GM18526 (cell line): ENCODE data around the gene TMEM89.

ENCODE experiments used
- POLR2A ChIP-seq: IDR thresholded peaks from 3 replicates; pipeline ENCODE4 v1.6.1; 2011; ENCODE audit not compliant: insufficient read length; ENCODE audit errors: extremely low read depth

Gene TMEM89

DNA sequence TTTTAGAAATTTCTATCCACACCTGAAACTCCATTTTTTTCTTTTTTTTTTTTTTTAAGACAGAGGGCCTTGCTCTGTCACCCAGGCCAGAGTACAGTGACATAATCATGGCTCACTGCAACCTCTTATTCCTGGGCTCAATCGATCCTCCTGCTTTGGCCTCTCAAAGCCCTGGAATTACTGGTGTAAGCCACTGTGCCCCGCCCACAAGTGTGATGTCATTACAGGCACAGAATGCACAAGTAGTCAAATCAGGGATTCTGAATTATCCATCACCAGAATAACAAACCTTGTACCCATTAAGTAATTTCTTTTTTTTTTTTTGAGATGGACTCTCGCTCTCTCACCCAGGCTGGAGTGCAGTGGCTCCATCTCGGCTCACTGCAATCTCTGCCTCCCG, 14.1 kb downstream of the TMEM89 start:
- TF ChIP-seq POLR2A = no peak

DNA sequence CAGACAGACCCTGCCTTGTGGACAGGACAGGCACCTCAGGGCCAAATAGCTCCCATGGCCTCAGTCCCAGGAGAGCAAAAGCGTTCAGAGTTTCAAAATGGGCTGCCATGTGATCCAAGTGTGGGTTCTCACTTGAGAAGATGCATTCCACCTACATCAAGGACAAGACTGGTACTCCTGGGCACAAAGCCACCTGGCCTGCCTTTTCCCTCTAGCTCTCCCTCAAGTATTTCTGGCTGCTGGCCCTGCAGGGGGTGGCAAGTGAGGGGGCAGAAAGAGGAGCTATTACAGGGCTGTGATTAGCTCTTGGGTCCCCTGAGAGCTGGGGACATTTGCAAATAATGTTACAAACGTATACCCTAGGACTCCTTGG, 20.0 kb downstream of the TMEM89 start:
- TF ChIP-seq POLR2A = no peak

GRCh38 chr3:48600711-48601621, 20.6 kb downstream of the TMEM89 start:
- TF ChIP-seq POLR2A = no peak

DNA sequence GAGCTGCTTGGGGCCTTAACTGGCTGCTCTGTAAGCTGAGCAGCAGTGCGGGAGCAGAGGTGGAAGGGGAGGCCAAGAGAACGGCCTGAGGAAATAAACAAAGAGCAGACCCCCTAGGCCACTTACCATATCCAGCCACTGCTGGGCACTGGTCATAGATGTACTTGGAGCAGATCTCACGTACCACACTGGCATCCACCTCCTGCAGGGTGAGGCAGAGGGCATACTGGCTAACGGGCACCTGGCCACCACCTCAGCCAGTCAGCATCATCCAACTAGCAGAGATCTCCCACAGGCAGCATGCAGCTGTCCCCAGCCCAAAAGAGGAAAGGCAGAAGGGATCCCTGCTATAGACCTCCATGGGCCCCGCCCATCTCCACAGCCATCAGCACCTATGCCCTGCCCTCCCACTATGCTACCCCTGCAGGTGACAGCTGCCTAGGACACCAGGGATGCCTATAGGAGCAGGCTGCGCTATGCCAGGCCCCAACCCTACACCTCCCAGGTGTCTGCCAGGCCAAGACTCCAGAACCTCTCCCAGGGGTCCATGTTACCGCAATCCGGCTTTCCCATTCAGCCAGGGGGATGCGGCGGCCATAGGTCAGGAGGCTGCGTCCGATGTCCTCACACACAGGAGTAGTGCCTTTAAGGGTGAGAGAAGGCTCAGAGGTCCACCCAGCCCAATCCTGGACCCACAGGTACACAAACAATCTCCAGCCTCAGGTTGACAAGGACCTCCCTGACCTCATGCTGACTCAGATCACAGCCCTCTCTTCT, 21.9 kb downstream of the TMEM89 start:
- TF ChIP-seq POLR2A = no peak

GRCh38 chr3:48599077-48599501, 22.5 kb downstream of the TMEM89 start:
- TF ChIP-seq POLR2A = no peak

GRCh38 chr3:48598323-48599076, 23.1 kb downstream of the TMEM89 start:
- TF ChIP-seq POLR2A = no peak

GRCh38 chr3:48597408-48597800, 24.2 kb downstream of the TMEM89 start:
- TF ChIP-seq POLR2A = no peak

- no peak for TF ChIP-seq POLR2A
Measured at GRCh38 chr3:48596676-48597407, 24.7 kb downstream of the TMEM89 start.

- TF ChIP-seq POLR2A = no peak
Measured at GRCh38 chr3:48596157-48596556, 25.4 kb downstream of the TMEM89 start.

DNA sequence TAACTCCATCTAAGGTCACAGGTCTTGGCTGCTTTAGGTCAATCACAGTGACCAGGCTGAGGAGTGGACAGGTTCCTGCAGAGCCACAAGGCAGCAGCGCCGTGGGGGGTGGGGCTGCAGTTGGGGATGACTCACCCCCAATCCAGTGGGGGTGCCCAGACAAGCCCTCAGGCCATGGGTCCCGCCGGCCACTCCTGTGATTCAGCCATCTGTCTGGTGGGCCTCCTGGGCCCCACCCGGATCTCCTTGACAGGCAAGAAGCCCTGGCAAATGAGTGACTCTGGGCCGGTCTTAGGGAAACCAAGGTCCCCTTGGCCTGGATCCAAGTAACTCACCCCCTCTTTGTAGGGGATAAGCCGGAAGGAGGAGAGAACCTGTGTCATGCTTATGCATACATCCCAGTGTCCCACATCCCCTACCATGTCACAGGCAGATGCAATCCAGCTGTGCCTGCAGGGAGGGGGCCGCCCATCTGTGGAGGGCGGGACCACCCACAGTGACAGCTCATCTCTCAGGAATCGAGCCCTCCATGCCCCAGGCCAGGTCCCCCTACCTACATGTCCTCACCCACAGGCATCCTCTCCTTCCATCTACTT, 25.9 kb downstream of the TMEM89 start:
- no peak for TF ChIP-seq POLR2A

GRCh38 chr3:48595075-48595525, 26.5 kb downstream of the TMEM89 start, which contains the start of gene COL7A1:
Gene COL7A1 (minus strand): TSS chr3:48595329. CDS start chr3:48595159, 170 bp downstream.
- no peak for TF ChIP-seq POLR2A

- no peak for TF ChIP-seq POLR2A
Measured at GRCh38 chr3:48594417-48595049, 27.0 kb downstream of the TMEM89 start.

DNA sequence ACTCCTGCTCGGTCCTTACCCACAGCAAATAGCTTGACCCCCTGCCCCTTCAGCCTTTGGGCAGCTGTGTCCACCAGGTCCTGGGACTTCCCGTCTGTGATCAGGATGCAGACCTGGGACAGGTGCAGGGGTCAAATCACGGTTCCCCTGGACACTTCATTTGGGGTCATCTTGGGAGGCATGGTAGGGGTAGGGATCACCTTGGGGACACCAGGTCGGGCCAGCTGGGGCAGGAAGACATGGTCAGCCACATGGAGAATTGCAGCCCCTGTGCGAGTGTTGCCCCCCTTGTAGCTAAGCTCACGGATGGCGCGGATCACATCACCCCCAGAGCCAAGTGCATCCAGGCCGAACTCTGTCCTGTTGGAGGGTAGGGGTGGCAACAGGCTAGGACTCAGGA, 28.2 kb downstream of the TMEM89 start:
- TF ChIP-seq POLR2A = no peak
